HEK293 (cell line): ENCODE measurements around the gene CFAP99.

ENCODE experiments used
- CTCF ChIP-seq: fragments of 450-650 bp; formaldehyde crosslinking; IDR thresholded peaks from 2 replicates; pipeline ENCODE4 v1.5.1; 2016; ENCODE audit warnings: missing biosample characterization, missing genetic modification characterization
- GFI1B ChIP-seq: fragments of 450-650 bp; formaldehyde crosslinking; IDR thresholded peaks from 2 replicates; pipeline ENCODE4 v1.5.1; 2016; ENCODE audit warnings: missing biosample characterization, missing genetic modification characterization
- PATZ1 ChIP-seq: fragments of 450-650 bp; formaldehyde crosslinking; IDR thresholded peaks from 2 replicates; pipeline ENCODE4 v1.5.1; 2016; ENCODE audit warnings: missing biosample characterization, missing genetic modification characterization
- PRDM10 ChIP-seq: fragments of 450-650 bp; formaldehyde crosslinking; IDR thresholded peaks from 2 replicates; pipeline ENCODE4 v1.5.1; 2016; ENCODE audit warnings: missing biosample characterization, missing genetic modification characterization
- TRIM28 ChIP-seq: IDR thresholded peaks from 2 replicates; pipeline ENCODE4 v1.6.1; 2011; ENCODE audit warnings: low read length, control low read depth, borderline replicate concordance
- ZNF140 ChIP-seq: fragments of 450-650 bp; formaldehyde crosslinking; IDR thresholded peaks from 2 replicates; pipeline ENCODE4 v1.5.1; 2016; ENCODE audit warnings: missing biosample characterization, missing genetic modification characterization

DNA sequence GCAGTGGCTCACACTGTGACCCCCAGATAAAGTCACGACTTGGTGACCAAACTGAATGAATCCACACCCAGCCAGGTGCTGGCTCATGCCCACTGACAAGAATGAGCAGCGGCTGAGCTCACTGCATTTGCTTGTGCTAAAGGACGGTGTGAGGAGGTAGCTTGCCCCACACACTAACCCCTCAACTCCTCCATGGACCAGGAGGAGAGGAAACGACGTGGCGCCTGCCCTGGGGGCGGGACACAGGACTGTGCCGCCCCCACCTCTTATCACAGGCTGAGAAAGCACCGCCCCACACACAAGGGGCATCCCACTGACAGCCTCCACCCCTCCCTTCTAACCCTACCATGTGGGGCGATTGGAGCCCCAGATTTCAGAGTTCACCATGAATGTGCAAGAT, 43.3 kb upstream of the CFAP99 start:
- TF ChIP-seq CTCF: no peak
- no peak for TF ChIP-seq ZNF140
- TF ChIP-seq PATZ1 (tag by site-specific recombination): no peak
- TF ChIP-seq GFI1B (tag by site-specific recombination): no peak
- TF ChIP-seq PRDM10 (tag by site-specific recombination): no peak
- TF ChIP-seq TRIM28: no peak
